Stimulated activated CD4-positive, alpha-beta T cell treated with anti-CD3 and anti-CD28 coated beads, Interleukin-2, amount 100 ng/mL, for 48 hours (primary cell): ENCODE results near the gene PLEKHN1.
"Not testable (repeated sequence)": the region's sequence is repeated elsewhere in the genome, so short reads cannot be mapped to it uniquely, and the experiment has no call there.

Experiments used
- DNase-seq, 2 donors: peaks; one replicate each; pipeline ENCODE4 v3.0.0-alpha.2; 2020

Gene PLEKHN1

GRCh38 chr1:978069-978834 lies 12.0 kb downstream of the PLEKHN1 start:
- no peak for DNase-seq

- no peak for DNase-seq
These were observed 12.8 kb downstream of the PLEKHN1 start for GRCh38 chr1:978835-979743.

DNA sequence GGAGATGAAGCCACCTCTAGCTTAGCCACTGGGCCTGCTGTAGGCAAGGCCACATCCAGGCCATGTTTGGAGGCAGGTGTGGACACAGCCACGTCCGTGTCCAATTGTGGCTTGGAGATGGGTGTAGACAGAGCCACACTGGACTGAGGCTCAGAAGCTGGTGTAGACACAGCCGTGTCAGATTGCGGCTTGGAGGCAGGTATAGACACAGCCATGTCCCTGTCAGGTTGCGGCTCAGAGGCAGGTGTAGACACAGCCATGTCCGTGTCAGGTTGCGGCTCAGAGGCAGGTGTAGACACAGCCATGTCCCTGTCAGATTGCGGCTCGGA lies 13.4 kb downstream of the PLEKHN1 start:
- DNase-seq: no peak

DNA sequence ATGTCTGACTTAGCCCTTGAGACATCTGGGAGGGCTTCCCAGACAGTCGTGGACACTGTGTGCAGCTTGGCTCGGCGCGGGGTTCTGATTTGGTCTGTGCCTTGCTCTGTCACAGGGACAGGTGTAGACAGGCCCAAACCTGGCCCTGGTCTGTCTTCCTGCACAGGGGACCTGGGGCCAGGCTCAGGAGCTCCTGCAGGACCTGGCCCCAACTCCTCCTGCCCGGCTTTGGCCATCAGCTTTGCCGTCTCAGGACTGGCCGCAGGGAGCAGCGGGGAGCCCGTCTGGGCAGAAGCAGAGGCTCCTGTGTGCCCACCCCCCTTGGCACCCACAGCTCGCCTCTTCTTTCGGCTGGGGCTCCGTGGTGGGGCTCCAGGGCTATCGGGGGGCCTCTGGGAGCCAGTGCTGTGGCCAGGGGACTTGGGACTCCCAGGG lies 13.9 kb downstream of the PLEKHN1 start:
- no peak for DNase-seq

- no peak for DNase-seq
These were observed 14.5 kb downstream of the PLEKHN1 start for GRCh38 chr1:980602-981395.

GRCh38 chr1:981491-981954 lies 15.2 kb downstream of the PLEKHN1 start:
- DNase-seq: no peak

GRCh38 chr1:981955-982558 lies 15.8 kb downstream of the PLEKHN1 start, which contains the start of gene PERM1:
PERM1 (minus strand) TSS chr1:982093; CDS start chr1:981029, 1,064 bp downstream.
- DNase-seq: no peak

DNA sequence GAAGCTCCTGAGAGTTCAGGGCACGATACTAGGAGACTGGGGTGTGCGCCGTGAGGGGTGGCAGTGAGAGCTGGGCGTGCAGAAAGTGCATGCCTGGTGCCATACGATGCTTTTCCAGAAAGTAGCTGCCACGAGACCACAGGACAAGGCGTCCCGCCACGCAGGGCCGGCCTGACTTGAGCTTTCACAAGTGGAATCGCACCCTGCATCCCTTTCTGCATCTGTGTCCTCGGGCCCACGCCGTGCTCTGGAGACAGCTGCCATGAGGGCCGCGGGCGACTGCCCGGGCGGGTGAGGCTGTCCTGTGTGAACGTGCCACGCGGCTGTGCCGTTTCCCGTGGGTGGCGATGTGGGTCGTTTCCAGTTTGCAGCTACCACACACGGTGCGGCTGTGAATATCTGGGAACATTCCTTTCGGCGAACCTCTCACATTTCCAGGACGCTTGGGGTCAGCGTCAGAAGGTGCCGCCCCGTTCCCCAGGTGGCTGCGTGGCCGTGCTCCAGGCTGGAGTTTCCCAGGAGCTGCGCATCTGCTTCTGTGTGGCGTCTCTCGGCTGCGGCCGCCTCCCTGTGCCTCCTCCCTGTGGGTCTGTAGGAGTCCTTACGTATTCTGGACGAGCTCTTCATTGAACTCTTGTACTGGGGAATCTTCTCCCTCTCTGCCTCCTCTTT lies 16.6 kb downstream of the PLEKHN1 start:
- DNase-seq: no peak

GRCh38 chr1:983798-984475 lies 17.7 kb downstream of the PLEKHN1 start:
- DNase-seq: peak in 1 of 2 donors; percentile 65

GRCh38 chr1:984476-984814 lies 18.2 kb downstream of the PLEKHN1 start:
- no peak for DNase-seq

GRCh38 chr1:985126-985525 lies 18.8 kb downstream of the PLEKHN1 start:
- DNase-seq: no peak

DNA sequence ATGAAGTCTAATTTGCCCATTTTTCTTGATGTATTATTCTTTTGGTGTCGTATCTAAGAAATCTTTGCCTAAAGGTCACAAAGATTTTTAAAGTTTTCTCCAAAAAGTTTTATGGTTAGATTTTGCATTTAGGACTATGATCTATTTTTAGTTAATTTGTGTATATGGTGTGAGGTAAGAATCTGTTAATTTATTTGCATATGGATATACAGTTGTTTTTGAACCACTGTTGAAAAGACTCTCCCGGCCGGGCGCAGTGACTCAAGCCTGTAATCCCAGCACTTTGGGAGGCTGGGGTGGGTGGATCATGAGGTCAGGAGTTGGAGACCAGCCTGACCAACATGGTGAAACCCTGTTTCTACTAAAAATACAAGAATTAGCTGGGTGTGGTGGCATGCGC lies 21.8 kb downstream of the PLEKHN1 start:
- not testable (repeated sequence) for DNase-seq

GRCh38 chr1:991275-991674 lies 25.0 kb downstream of the PLEKHN1 start:
- not testable (repeated sequence) for DNase-seq

DNA sequence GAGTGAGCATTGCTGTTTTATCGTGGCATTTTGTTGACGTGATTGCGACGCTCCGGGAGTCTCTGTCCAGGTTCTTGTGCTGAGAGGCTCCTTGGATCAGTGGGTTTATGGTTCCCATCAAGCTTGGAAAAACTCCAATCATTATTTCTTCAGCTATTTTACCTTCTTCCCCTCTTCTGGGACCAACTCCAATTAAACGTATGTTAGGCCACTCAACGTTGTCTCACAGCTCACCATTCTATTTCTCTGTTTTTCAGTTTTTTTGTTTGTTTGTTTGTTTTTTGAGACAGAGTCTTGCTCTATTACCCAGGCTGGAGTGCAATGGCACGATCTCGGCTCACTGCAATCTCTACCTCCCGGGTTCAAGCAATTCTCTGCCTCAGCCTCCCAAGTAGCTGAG lies 25.6 kb downstream of the PLEKHN1 start:
- no peak for DNase-seq

GRCh38 chr1:992362-992761 lies 26.1 kb downstream of the PLEKHN1 start:
- DNase-seq: no peak

GRCh38 chr1:993379-993995 lies 27.2 kb downstream of the PLEKHN1 start:
- DNase-seq: no peak

GRCh38 chr1:994546-994945 lies 28.3 kb downstream of the PLEKHN1 start:
- DNase-seq: not testable (repeated sequence)

GRCh38 chr1:995665-996633 lies 29.7 kb downstream of the PLEKHN1 start:
- DNase-seq: no peak

DNA sequence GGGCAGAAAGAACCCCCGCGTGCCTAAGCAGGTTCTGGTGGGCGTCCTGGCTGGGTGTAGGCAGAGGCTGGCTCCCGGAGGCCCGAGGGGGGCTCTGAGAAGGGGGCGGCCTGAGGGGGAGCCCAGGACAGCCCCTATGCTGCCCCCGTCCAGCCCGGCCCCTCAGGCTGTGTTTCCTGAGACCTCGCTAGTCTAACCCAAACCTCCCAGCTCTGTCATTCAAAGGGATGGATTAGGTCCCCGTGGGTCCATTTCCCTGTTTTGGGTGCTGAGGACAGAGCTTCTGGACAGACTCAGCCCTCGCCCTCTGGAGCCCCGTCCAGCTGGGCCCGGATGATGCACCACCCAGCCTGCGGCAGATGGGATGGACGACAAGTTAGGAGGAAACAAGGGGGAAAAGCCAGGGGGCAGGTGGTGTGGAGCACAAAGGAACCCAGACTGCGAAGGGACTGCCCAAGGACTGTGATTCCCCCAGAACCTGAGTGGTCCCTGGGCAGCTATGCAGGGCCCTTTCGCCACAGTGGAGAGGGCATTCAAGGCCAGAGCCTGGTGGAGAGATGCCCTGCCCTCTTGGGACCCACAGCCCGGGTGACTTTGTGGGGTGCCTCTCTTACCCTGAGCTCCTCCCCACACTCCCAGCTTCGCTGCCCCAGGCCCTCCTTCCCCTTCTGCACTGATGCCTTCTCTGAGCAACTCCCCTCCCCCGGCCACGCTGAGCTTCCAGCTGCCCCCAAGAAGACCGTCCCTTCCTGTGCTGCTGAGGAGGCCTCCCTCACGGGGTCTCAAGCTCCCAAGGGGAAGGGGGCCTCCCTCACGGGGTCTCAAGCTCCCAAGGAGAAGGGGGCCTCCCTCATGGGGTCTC lies 30.8 kb downstream of the PLEKHN1 start:
- DNase-seq: no peak
